ENCODE measurements around the gene NETO1.

Gene NETO1, protein sequence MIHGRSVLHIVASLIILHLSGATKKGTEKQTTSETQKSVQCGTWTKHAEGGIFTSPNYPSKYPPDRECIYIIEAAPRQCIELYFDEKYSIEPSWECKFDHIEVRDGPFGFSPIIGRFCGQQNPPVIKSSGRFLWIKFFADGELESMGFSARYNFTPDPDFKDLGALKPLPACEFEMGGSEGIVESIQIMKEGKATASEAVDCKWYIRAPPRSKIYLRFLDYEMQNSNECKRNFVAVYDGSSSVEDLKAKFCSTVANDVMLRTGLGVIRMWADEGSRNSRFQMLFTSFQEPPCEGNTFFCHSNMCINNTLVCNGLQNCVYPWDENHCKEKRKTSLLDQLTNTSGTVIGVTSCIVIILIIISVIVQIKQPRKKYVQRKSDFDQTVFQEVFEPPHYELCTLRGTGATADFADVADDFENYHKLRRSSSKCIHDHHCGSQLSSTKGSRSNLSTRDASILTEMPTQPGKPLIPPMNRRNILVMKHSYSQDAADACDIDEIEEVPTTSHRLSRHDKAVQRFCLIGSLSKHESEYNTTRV

DNA sequence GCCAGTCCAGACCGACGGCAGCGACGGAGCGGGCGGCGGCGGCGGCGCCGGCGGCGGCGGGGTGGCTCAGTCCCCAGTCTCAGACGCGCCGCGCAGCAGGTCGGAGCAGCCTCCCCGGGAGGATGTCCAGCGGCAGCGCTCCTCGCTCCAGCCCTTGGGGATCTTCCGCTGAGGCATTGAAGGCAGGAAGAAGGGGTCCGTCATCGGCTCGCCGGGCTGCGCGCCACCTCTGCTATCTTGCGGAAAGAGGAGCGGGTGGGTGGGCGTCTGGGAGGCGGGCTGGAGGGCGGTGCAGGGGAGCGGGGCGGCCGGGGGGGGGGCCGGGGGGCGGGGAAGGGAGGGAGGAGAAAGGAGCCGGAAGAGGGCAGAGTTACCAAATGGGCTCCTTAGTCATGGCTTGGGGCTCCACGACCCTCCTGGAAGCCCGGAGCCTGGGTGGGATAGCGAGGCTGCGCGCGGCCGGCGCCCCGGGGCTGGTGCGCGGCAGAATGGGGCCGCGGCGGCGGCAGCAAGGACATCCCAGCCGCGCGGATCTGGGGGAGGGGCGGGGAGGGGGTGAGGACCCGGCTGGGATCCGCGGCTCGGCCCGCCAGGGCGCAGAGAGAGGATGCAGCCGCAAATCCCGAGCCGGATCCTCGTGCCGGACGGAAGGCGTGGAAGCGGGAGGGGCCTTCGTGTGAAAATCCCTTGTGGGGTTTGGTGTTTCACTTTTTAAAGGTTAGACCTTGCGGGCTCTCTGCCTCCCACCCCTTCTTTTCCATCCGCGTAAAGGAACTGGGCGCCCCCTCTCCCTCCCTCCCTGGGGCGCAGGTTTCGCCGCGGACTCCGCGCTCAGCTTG is at the start of gene NETO1:
NETO1 (minus strand) TSS at position 242 of the 839 bp plus-strand sequence. CDS start 696 bp downstream, outside the sequence.
- ATAC-seq (ENCODE audit: low read depth) = peak; percentile 44
- Histone ChIP-seq H3K4me3 (ENCODE audit: severe bottlenecking) (peak within 1 kb of the TSS; percentile 72), H3K9me3 (ENCODE audit: severe bottlenecking) (no peaks in the 10 kb centered on the region), H3K36me3 (ENCODE audit: low read depth) (no peaks in the 10 kb centered on the region), H3K27me3 (ENCODE audit: insufficient read depth, poor library complexity, severe bottlenecking) (peaks cover 15% of the 10 kb centered on the region), H3K27ac (ENCODE audit: poor library complexity, severe bottlenecking) (no peak within 1 kb of the TSS), H3K4me1 (ENCODE audit: insufficient read depth, poor library complexity, severe bottlenecking) (peaks cover 15% of the 10 kb centered on the region)
- TF ChIP-seq, protein P1, sequence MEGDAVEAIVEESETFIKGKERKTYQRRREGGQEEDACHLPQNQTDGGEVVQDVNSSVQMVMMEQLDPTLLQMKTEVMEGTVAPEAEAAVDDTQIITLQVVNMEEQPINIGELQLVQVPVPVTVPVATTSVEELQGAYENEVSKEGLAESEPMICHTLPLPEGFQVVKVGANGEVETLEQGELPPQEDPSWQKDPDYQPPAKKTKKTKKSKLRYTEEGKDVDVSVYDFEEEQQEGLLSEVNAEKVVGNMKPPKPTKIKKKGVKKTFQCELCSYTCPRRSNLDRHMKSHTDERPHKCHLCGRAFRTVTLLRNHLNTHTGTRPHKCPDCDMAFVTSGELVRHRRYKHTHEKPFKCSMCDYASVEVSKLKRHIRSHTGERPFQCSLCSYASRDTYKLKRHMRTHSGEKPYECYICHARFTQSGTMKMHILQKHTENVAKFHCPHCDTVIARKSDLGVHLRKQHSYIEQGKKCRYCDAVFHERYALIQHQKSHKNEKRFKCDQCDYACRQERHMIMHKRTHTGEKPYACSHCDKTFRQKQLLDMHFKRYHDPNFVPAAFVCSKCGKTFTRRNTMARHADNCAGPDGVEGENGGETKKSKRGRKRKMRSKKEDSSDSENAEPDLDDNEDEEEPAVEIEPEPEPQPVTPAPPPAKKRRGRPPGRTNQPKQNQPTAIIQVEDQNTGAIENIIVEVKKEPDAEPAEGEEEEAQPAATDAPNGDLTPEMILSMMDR (IDR thresholded peaks at IDR 0.05; ENCODE audit: poor library complexity, severe bottlenecking) = no peak
- DNase-seq (ENCODE audit: low spot score) = no peak

DNA sequence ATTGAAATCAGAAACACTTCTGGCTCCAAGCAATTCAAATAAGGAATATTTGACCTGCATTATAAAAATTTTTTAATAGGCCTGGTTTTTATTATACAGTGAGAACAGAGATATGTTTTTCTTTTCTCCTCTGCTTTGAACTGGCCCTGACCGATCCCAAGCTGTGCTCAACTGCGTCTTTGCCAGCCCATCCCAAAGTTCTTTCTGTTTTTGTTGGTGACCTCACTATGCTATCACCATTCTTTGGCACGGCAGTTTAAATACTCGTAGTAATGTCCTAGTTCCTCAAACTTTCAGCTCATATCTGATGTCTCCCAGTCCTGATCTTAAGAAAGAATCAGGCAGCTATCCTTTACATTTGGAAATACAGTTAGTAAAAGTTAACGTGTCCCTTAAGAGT is 42.3 kb upstream of the NETO1 start:
- no peak for ATAC-seq (ENCODE audit: low read depth)
- Histone ChIP-seq H3K9me3 (ENCODE audit: severe bottlenecking) (no peaks in the 10 kb centered on the region), H3K27me3 (ENCODE audit: insufficient read depth, poor library complexity, severe bottlenecking) (no peaks in the 10 kb centered on the region), H3K4me3 (ENCODE audit: severe bottlenecking) (no peak overlapping the region), H3K36me3 (ENCODE audit: low read depth) (no peaks in the 10 kb centered on the region), H3K27ac (ENCODE audit: poor library complexity, severe bottlenecking) (no peak overlapping the region), H3K4me1 (ENCODE audit: insufficient read depth, poor library complexity, severe bottlenecking) (no peaks in the 10 kb centered on the region)
- no peak for DNase-seq (ENCODE audit: low spot score)
- TF ChIP-seq, protein P1 (IDR thresholded peaks at IDR 0.05; ENCODE audit: poor library complexity, severe bottlenecking) = no peak

DNA sequence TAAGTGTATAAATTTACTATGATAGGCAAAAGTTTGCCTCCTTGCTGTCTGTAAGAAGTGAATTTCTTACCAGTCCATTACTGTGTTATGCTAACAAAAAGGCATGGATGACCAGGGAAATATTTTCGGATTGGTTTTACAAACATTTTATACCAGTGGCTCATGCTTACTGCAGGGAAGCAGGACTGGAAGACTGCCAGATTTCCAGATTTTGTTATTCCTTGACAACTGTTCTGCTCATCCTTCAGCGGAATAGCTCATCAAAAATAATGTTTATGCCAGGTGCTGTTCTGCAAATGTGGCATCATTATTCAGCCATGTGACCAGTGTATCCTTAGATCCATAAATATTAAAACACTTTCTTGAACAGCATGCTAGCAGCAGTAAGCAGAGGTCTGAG is 40.4 kb upstream of the NETO1 start:
- TF ChIP-seq, protein P1 (IDR thresholded peaks at IDR 0.05; ENCODE audit: poor library complexity, severe bottlenecking) = no peak
- Histone ChIP-seq H3K36me3 (ENCODE audit: low read depth) (no peaks in the 10 kb centered on the region), H3K27me3 (ENCODE audit: insufficient read depth, poor library complexity, severe bottlenecking) (no peaks in the 10 kb centered on the region), H3K4me3 (ENCODE audit: severe bottlenecking) (no peak overlapping the region), H3K9me3 (ENCODE audit: severe bottlenecking) (no peaks in the 10 kb centered on the region), H3K4me1 (ENCODE audit: insufficient read depth, poor library complexity, severe bottlenecking) (no peaks in the 10 kb centered on the region), H3K27ac (ENCODE audit: poor library complexity, severe bottlenecking) (no peak overlapping the region)
- DNase-seq (ENCODE audit: low spot score) (no peak), ATAC-seq (ENCODE audit: low read depth) (no peak)

DNA sequence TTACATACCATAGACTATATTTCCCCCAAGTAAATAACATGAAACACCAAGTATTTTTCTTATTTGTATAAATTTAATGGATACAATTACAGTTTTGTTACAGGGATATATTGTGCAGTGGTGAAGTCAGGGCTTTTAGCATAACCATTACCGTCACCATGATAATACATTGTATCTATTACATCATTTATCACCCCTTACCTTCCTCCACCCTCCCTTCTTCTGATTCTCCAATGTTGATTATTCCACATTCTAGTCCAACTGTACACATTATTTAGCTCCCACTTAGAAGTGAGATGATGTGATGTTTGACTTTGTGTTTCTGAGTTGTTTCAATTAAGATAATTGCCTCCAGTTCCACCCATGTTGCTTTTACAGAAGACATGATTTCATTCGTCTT is 35.2 kb upstream of the NETO1 start:
- DNase-seq (ENCODE audit: low spot score) (no peak), ATAC-seq (ENCODE audit: low read depth) (no peak)
- Histone ChIP-seq H3K9me3 (ENCODE audit: severe bottlenecking) (no peaks in the 10 kb centered on the region), H3K36me3 (ENCODE audit: low read depth) (no peaks in the 10 kb centered on the region), H3K27ac (ENCODE audit: poor library complexity, severe bottlenecking) (no peak overlapping the region), H3K27me3 (ENCODE audit: insufficient read depth, poor library complexity, severe bottlenecking) (no peaks in the 10 kb centered on the region), H3K4me1 (ENCODE audit: insufficient read depth, poor library complexity, severe bottlenecking) (no peaks in the 10 kb centered on the region), H3K4me3 (ENCODE audit: severe bottlenecking) (no peak overlapping the region)
- TF ChIP-seq, protein P1 (IDR thresholded peaks at IDR 0.05; ENCODE audit: poor library complexity, severe bottlenecking) = no peak
